GM18861 (cell line): ENCODE measurements around the gene MORF4L2.

ENCODE experiments used
- ATAC-seq: cut with Tn5 transposase; IDR thresholded peaks from one replicate; pipeline ENCODE4 v1.9.1; 2021; ENCODE audit not compliant: unreplicated experiment

Gene MORF4L2

GRCh38 chrX:103637604-103638338, 48.7 kb downstream of the MORF4L2 start:
- ATAC-seq, result no peak

- ATAC-seq, result no peak
Measured at GRCh38 chrX:103635436-103635835, 51.1 kb downstream of the MORF4L2 start.

- ATAC-seq, result no peak
Measured at GRCh38 chrX:103631145-103631544, 55.4 kb downstream of the MORF4L2 start.

- ATAC-seq, result no peak
Measured at GRCh38 chrX:103630171-103630511, 56.4 kb downstream of the MORF4L2 start.

GRCh38 chrX:103629318-103630170, 57.0 kb downstream of the MORF4L2 start:
- ATAC-seq, result no peak

- peak; percentile 63 for ATAC-seq
Measured at GRCh38 chrX:103628386-103629317, 57.8 kb downstream of the MORF4L2 start, which contains the start of gene TCEAL1. Gene TCEAL1, plus strand, starts transcription at chrX:103628975. Its CDS starts 942 bp downstream, at chrX:103629917.

GRCh38 chrX:103626855-103627254, 59.6 kb downstream of the MORF4L2 start:
- no peak for ATAC-seq
